ENCODE results near the gene COX7A2L.
"Not testable (repeated sequence)": the region's sequence is repeated elsewhere in the genome, so short reads cannot be mapped to it uniquely, and the experiment has no call there.

COX7A2L gene

GRCh38 chr2:42360890-42361727 lies at the start of gene COX7A2L:
Gene COX7A2L, minus strand, starts transcription at chr2:42361217. Its CDS starts 56 bp downstream, at chr2:42361161.
- peak; percentile 95 for DNase-seq (ENCODE audit: low read depth)

- DNase-seq (ENCODE audit: low read depth), result no peak
Measured at GRCh38 chr2:42408009-42408408, 47.0 kb upstream of the COX7A2L start.

GRCh38 chr2:42407476-42407875 lies 46.5 kb upstream of the COX7A2L start:
- DNase-seq (ENCODE audit: low read depth), result no peak

GRCh38 chr2:42404676-42405075 lies 43.7 kb upstream of the COX7A2L start:
- DNase-seq (ENCODE audit: low read depth), result no peak

- DNase-seq (ENCODE audit: low read depth), result no peak
Measured at GRCh38 chr2:42401773-42402172, 40.8 kb upstream of the COX7A2L start.

GRCh38 chr2:42398052-42398451 lies 37.0 kb upstream of the COX7A2L start:
- not testable (repeated sequence) for DNase-seq (ENCODE audit: low read depth)

GRCh38 chr2:42393320-42393719 lies 32.3 kb upstream of the COX7A2L start:
- DNase-seq (ENCODE audit: low read depth), result not testable (repeated sequence)

- no peak for DNase-seq (ENCODE audit: low read depth)
Measured at GRCh38 chr2:42392191-42392590, 31.2 kb upstream of the COX7A2L start.

GRCh38 chr2:42390401-42390969 lies 29.5 kb upstream of the COX7A2L start:
- no peak for DNase-seq (ENCODE audit: low read depth)

- no peak for DNase-seq (ENCODE audit: low read depth)
Measured at GRCh38 chr2:42386682-42387081, 25.7 kb upstream of the COX7A2L start.

- no peak for DNase-seq (ENCODE audit: low read depth)
Measured at GRCh38 chr2:42385225-42385624, 24.2 kb upstream of the COX7A2L start.

GRCh38 chr2:42383855-42384530 lies 23.0 kb upstream of the COX7A2L start:
- DNase-seq (ENCODE audit: low read depth), result no peak

GRCh38 chr2:42382144-42382543 lies 21.1 kb upstream of the COX7A2L start:
- DNase-seq (ENCODE audit: low read depth), result no peak

GRCh38 chr2:42380026-42380425 lies 19.0 kb upstream of the COX7A2L start:
- DNase-seq (ENCODE audit: low read depth), result not testable (repeated sequence)

GRCh38 chr2:42378415-42378814 lies 17.4 kb upstream of the COX7A2L start:
- no peak for DNase-seq (ENCODE audit: low read depth)

GRCh38 chr2:42376758-42377157 lies 15.7 kb upstream of the COX7A2L start:
- DNase-seq (ENCODE audit: low read depth), result no peak

- DNase-seq (ENCODE audit: low read depth), result no peak
Measured at GRCh38 chr2:42372474-42373200, 11.6 kb upstream of the COX7A2L start.

GRCh38 chr2:42371611-42372473 lies 10.8 kb upstream of the COX7A2L start:
- no peak for DNase-seq (ENCODE audit: low read depth)

- DNase-seq (ENCODE audit: low read depth), result no peak
Measured at GRCh38 chr2:42369532-42370229, 8.7 kb upstream of the COX7A2L start.

- no peak for DNase-seq (ENCODE audit: low read depth)
Measured at GRCh38 chr2:42368817-42369531, 8.0 kb upstream of the COX7A2L start.
